Measurements from ENCODE around the gene MAST1. TPM values are rescaled to one million over a fixed set of nuclear protein-coding genes. Genes with fewer than 3 reads are reported as not detected.
"Not testable (repeated sequence)": the region's sequence is repeated elsewhere in the genome, so short reads cannot be mapped to it uniquely, and the experiment has no call there.

MAST1 gene
- total RNA-seq, 2 experiments from 2014 or later: 0.22 to 0.60 TPM

GRCh38 chr19:12806242-12807081, 31.9 kb upstream of the MAST1 start, which contains the start of gene RNASEH2A:
Gene RNASEH2A, plus strand, starts transcription at chr19:12806584. Its CDS starts 90 bp downstream, at chr19:12806674.
- CTCF ChIA-PET: interaction anchor here (0.8 to 1.6 kb wide), 5 partner anchors 10 to 84 kb away, joined by 3 to 11 read pairs (median 4); partner anchors contain the start of gene GCDH
- POLR2A ChIA-PET: interaction anchor here (0.7 to 1.8 kb wide), 13 partner anchors 9 to 402 kb away, joined by 3 to 26 read pairs (median 3); partner anchors contain the start of genes GCDH, GET3, JUNB and TRIR
- TF ChIP-seq, protein P1, sequence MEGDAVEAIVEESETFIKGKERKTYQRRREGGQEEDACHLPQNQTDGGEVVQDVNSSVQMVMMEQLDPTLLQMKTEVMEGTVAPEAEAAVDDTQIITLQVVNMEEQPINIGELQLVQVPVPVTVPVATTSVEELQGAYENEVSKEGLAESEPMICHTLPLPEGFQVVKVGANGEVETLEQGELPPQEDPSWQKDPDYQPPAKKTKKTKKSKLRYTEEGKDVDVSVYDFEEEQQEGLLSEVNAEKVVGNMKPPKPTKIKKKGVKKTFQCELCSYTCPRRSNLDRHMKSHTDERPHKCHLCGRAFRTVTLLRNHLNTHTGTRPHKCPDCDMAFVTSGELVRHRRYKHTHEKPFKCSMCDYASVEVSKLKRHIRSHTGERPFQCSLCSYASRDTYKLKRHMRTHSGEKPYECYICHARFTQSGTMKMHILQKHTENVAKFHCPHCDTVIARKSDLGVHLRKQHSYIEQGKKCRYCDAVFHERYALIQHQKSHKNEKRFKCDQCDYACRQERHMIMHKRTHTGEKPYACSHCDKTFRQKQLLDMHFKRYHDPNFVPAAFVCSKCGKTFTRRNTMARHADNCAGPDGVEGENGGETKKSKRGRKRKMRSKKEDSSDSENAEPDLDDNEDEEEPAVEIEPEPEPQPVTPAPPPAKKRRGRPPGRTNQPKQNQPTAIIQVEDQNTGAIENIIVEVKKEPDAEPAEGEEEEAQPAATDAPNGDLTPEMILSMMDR (IDR thresholded peaks at IDR 0.05): no peak
- DNase-seq: peak; percentile 73 to 94 (median 84)
- no peaks in the 10 kb centered on the region for H3K27me3 ChIP-seq (ENCODE audit: control insufficient read depth in 1 of 2, insufficient read depth in 2 of 2, low read length in 2 of 2)
- peaks cover 21% of the 10 kb centered on the region for H3K4me1 Mint-ChIP-seq (ENCODE audit: low read depth)
- peaks cover 26% of the 10 kb centered on the region for H3K4me1 ChIP-seq (ENCODE audit: insufficient read depth, low read length)
- peak within 1 kb of the TSS; percentile 96 for H3K4me3 Mint-ChIP-seq
- ATAC-seq (ENCODE audit: poor library complexity): peak; percentile 91
- intact Hi-C loops (cut with DNase I, micrococcal nuclease): loop anchor here (1.0 to 10.0 kb wide), 3 partner anchors 10 to 128 kb away; partner anchors contain the start of genes CALR (in 1 of the 2) and FARSA (in 1 of the 2)
- peak within 1 kb of the TSS; percentile 64 for H3K4me3 ChIP-seq (ENCODE audit: low read length)
- peaks cover 6% of the 10 kb centered on the region for H3K36me3 Mint-ChIP-seq (ENCODE audit: low read depth)
- H3K9me3 ChIP-seq (ENCODE audit: control insufficient read depth in 1 of 2, insufficient read depth in 1 of 2, low read length in 2 of 2): no peaks in the 10 kb centered on the region
- H3K27ac Mint-ChIP-seq: peak within 1 kb of the TSS; percentile 88
- H3K36me3 ChIP-seq (ENCODE audit: insufficient read depth, low read length): no peaks in the 10 kb centered on the region
- H3K27ac ChIP-seq (ENCODE audit: low read depth in 1 of 2, low read length in 2 of 2): peak within 1 kb of the TSS in 1 of 2 donors; percentile 23
- no peaks in the 10 kb centered on the region for H3K27me3 Mint-ChIP-seq
- no peaks in the 10 kb centered on the region for H3K9me3 Mint-ChIP-seq

- Histone ChIP-seq H3K27me3 (ENCODE audit: control insufficient read depth in 1 of 2, insufficient read depth in 2 of 2, low read length in 2 of 2) (no peaks in the 10 kb centered on the region), H3K4me1 (ENCODE audit: insufficient read depth, low read length) (no peaks in the 10 kb centered on the region), H3K9me3 (ENCODE audit: control insufficient read depth in 1 of 2, insufficient read depth in 1 of 2, low read length in 2 of 2) (no peaks in the 10 kb centered on the region), H3K4me3 (ENCODE audit: low read length) (no peak overlapping the region), H3K36me3 (ENCODE audit: insufficient read depth, low read length) (peaks cover 6% of the 10 kb centered on the region), H3K27ac (ENCODE audit: low read depth in 1 of 2, low read length in 2 of 2) (no peak overlapping the region)
- H3K27me3 Mint-ChIP-seq: no peaks in the 10 kb centered on the region
- peaks cover 15% of the 10 kb centered on the region for H3K36me3 Mint-ChIP-seq (ENCODE audit: low read depth)
- ATAC-seq (ENCODE audit: poor library complexity) (no peak), DNase-seq (no peak)
- POLR2A ChIA-PET: interaction anchor here (0.6 kb wide), 1 partner anchor 119 kb away, joined by 3 read pairs; the partner anchor contains the start of gene FARSA
- intact Hi-C loops (cut with DNase I, micrococcal nuclease): no loop called here
- TF ChIP-seq, protein P1 (IDR thresholded peaks at IDR 0.05): no peak
- CTCF ChIA-PET: interaction anchor here (1.0 kb wide), 1 partner anchor 10 kb away, joined by 4 read pairs; no protein-coding TSS in a partner anchor
- no peak overlapping the region for H3K27ac Mint-ChIP-seq
- H3K4me3 Mint-ChIP-seq: no peak overlapping the region
- no peaks in the 10 kb centered on the region for H3K4me1 Mint-ChIP-seq (ENCODE audit: low read depth)
- H3K9me3 Mint-ChIP-seq: no peaks in the 10 kb centered on the region
Observed at GRCh38 chr19:12815088-12815487, 23.2 kb upstream of the MAST1 start.

DNA sequence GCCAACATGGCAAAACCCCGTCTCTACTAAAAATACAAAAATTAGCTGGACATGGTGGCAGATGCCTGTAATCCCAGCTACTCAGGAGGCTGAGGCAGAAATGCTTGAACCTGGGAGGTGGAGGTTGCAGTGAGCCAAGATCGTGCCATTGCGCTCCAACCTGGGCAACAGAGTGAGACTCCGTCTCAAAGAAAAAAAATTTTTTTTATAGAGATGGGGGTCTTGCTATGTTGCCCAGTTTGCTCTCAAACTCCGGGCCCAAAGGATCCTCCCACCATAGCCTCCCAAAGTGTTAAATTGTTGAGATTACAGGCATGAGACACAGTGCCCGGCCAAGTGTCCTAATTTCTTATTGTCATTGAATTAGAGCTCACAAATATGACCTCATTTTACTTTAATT, 21.1 kb upstream of the MAST1 start:
- H3K9me3 ChIP-seq (ENCODE audit: control insufficient read depth in 1 of 2, insufficient read depth in 1 of 2, low read length in 2 of 2); CTCF ChIA-PET; DNase-seq; H3K4me3 ChIP-seq (ENCODE audit: low read length); H3K27me3 ChIP-seq (ENCODE audit: control insufficient read depth in 1 of 2, insufficient read depth in 2 of 2, low read length in 2 of 2); H3K36me3 ChIP-seq (ENCODE audit: insufficient read depth, low read length); H3K4me1 ChIP-seq (ENCODE audit: insufficient read depth, low read length); H3K4me1 Mint-ChIP-seq (ENCODE audit: low read depth); H3K9me3 Mint-ChIP-seq; H3K27ac ChIP-seq (ENCODE audit: low read depth in 1 of 2, low read length in 2 of 2); intact Hi-C loops (cut with DNase I, micrococcal nuclease); H3K27me3 Mint-ChIP-seq; H3K4me3 Mint-ChIP-seq; ATAC-seq (ENCODE audit: poor library complexity); H3K27ac Mint-ChIP-seq; POLR2A ChIA-PET: not testable (repeated sequence)
- H3K36me3 Mint-ChIP-seq (ENCODE audit: low read depth): peaks cover 15% of the 10 kb centered on the region

- peaks cover 14% of the 10 kb centered on the region for H3K36me3 Mint-ChIP-seq (ENCODE audit: low read depth)
- H3K9me3 ChIP-seq (ENCODE audit: control insufficient read depth in 1 of 2, insufficient read depth in 1 of 2, low read length in 2 of 2); H3K4me1 Mint-ChIP-seq (ENCODE audit: low read depth); H3K36me3 ChIP-seq (ENCODE audit: insufficient read depth, low read length); H3K27ac ChIP-seq (ENCODE audit: low read depth in 1 of 2, low read length in 2 of 2); DNase-seq; H3K27ac Mint-ChIP-seq; H3K4me3 Mint-ChIP-seq; H3K9me3 Mint-ChIP-seq; ATAC-seq (ENCODE audit: poor library complexity); POLR2A ChIA-PET; H3K27me3 Mint-ChIP-seq; CTCF ChIA-PET; H3K4me3 ChIP-seq (ENCODE audit: low read length); H3K4me1 ChIP-seq (ENCODE audit: insufficient read depth, low read length); intact Hi-C loops (cut with DNase I, micrococcal nuclease); H3K27me3 ChIP-seq (ENCODE audit: control insufficient read depth in 1 of 2, insufficient read depth in 2 of 2, low read length in 2 of 2): not testable (repeated sequence)
Observed at GRCh38 chr19:12817810-12818209, 20.5 kb upstream of the MAST1 start.
